Kidney epithelial cell (primary cell): Measurements from ENCODE around the gene CAMTA1. TPM values are rescaled to one million over a fixed set of nuclear protein-coding genes. Genes with fewer than 3 reads are reported as not detected.

Source experiments
- DNase-seq: peaks from one replicate; pipeline ENCODE4 v3.0.0-alpha.2; 2010; ENCODE audit warnings: low read depth
- H3K27me3 ChIP-seq: 2 replicates; pipeline ENCODE4 v1.6.0; 2011; ENCODE audit warnings: low read length; ENCODE audit not compliant: control insufficient read depth, insufficient read depth
- H3K36me3 ChIP-seq: 2 replicates; pipeline ENCODE4 v1.5.1; 2011; ENCODE audit warnings: low read length; ENCODE audit not compliant: control insufficient read depth, insufficient read depth
- H3K4me3 ChIP-seq: 2 replicates; pipeline ENCODE4 v1.5.1; 2011; ENCODE audit warnings: low read depth, mild to moderate bottlenecking, control low read depth, low read length
- CTCF ChIP-seq: IDR thresholded peaks from 2 replicates; pipeline ENCODE4 v1.5.1; 2011; ENCODE audit warnings: mild to moderate bottlenecking, moderate library complexity, low read length, control low read depth, inconsistent platforms; ENCODE audit not compliant: insufficient read depth, poor library complexity, severe bottlenecking
- total RNA-seq: library from RNA; depleted of rRNA; stranded (reverse); fragments of >200 nt; gene quantifications from 2 replicates; pipeline ENCODE4 v1.2.3, GENCODE V29; 2015

The CAMTA1 gene
- total RNA-seq, 1 donor from 2014 or later: 76.5 TPM

GRCh38 chr1:6989212-6990159 is 204.2 kb downstream of the CAMTA1 start:
- H3K4me3 ChIP-seq: no peak overlapping the region
- no peak for TF ChIP-seq CTCF
- no peaks in the 10 kb centered on the region for H3K36me3 ChIP-seq
- no peak for DNase-seq
- peaks cover 2% of the 10 kb centered on the region for H3K27me3 ChIP-seq

GRCh38 chr1:6991266-6991665 is 206.0 kb downstream of the CAMTA1 start:
- peak; percentile 72 for DNase-seq
- H3K4me3 ChIP-seq: no peak overlapping the region
- no peak for TF ChIP-seq CTCF
- H3K27me3 ChIP-seq: no peaks in the 10 kb centered on the region
- H3K36me3 ChIP-seq: no peaks in the 10 kb centered on the region

GRCh38 chr1:6995789-6996188 is 210.5 kb downstream of the CAMTA1 start:
- TF ChIP-seq CTCF: no peak
- H3K27me3 ChIP-seq: no peaks in the 10 kb centered on the region
- no peak for DNase-seq
- H3K36me3 ChIP-seq: no peaks in the 10 kb centered on the region
- H3K4me3 ChIP-seq: no peak overlapping the region

GRCh38 chr1:6996371-6996770 is 211.1 kb downstream of the CAMTA1 start:
- TF ChIP-seq CTCF: no peak
- Histone ChIP-seq H3K36me3 (no peaks in the 10 kb centered on the region), H3K27me3 (no peaks in the 10 kb centered on the region), H3K4me3 (no peak overlapping the region)
- no peak for DNase-seq

- Histone ChIP-seq H3K36me3 (no peaks in the 10 kb centered on the region), H3K4me3 (no peak overlapping the region), H3K27me3 (no peaks in the 10 kb centered on the region)
- TF ChIP-seq CTCF: no peak
- no peak for DNase-seq
Observed at GRCh38 chr1:6996866-6997265, 211.6 kb downstream of the CAMTA1 start.
